Stimulated activated CD8-positive, alpha-beta memory T cell treated with anti-CD3 and anti-CD28 coated beads, Interleukin-7, amount 100 ng/mL, for 48 hours (primary cell): Measurements from ENCODE around the gene SHLD1.
"Not testable (repeated sequence)": the region's sequence is repeated elsewhere in the genome, so short reads cannot be mapped to it uniquely, and the experiment has no call there.

Experiments used
- DNase-seq, 2 donors: peaks; one replicate each; pipeline ENCODE4 v3.0.0-alpha.2; 2020; ENCODE audit warnings: low read depth in 1 of 2; ENCODE audit errors: extremely low read depth in 1 of 2

The SHLD1 gene

GRCh38 chr20:5735845-5736510 lies 14.2 kb upstream of the SHLD1 start:
- no peak for DNase-seq

- DNase-seq: no peak
Observed at GRCh38 chr20:5737619-5737953, 12.6 kb upstream of the SHLD1 start.

- DNase-seq: no peak
Observed at GRCh38 chr20:5737966-5738365, 12.2 kb upstream of the SHLD1 start.

GRCh38 chr20:5740643-5741042 lies 9.6 kb upstream of the SHLD1 start:
- DNase-seq: not testable (repeated sequence)

- no peak for DNase-seq
Observed at GRCh38 chr20:5741089-5741488, 9.1 kb upstream of the SHLD1 start.

- DNase-seq: no peak
Observed at GRCh38 chr20:5742041-5742440, 8.2 kb upstream of the SHLD1 start.

- DNase-seq: no peak
Observed at GRCh38 chr20:5745416-5746030, 4.7 kb upstream of the SHLD1 start.

GRCh38 chr20:5746064-5746463 lies 4.1 kb upstream of the SHLD1 start:
- no peak for DNase-seq

GRCh38 chr20:5748246-5748645 lies 2.0 kb upstream of the SHLD1 start:
- no peak for DNase-seq

GRCh38 chr20:5749512-5749951 lies 669 bp upstream of the SHLD1 start:
- not testable (repeated sequence) for DNase-seq

GRCh38 chr20:5751856-5752255 lies 1.7 kb downstream of the SHLD1 start:
- no peak for DNase-seq

GRCh38 chr20:5753814-5754213 lies 3.6 kb downstream of the SHLD1 start:
- DNase-seq: no peak

- no peak for DNase-seq
Observed at GRCh38 chr20:5757949-5758348, 7.7 kb downstream of the SHLD1 start.

GRCh38 chr20:5766085-5766764 lies 16.0 kb downstream of the SHLD1 start:
- no peak for DNase-seq

- no peak for DNase-seq
Observed at GRCh38 chr20:5767493-5768098, 17.4 kb downstream of the SHLD1 start.

- DNase-seq: no peak
Observed at GRCh38 chr20:5770231-5770986, 20.2 kb downstream of the SHLD1 start.

- no peak for DNase-seq
Observed at GRCh38 chr20:5770987-5771318, 20.8 kb downstream of the SHLD1 start.

- DNase-seq: no peak
Observed at GRCh38 chr20:5772704-5773103, 22.5 kb downstream of the SHLD1 start.

GRCh38 chr20:5773589-5773988 lies 23.4 kb downstream of the SHLD1 start:
- DNase-seq: no peak

- DNase-seq: no peak
Observed at GRCh38 chr20:5776077-5776476, 25.9 kb downstream of the SHLD1 start.
